GM13977 (cell line): ENCODE results near the gene GOLGA6B.
A peak's percentile ranks its signal among the peaks of the same experiment; 100 is the strongest.
"Not testable (repeated sequence)": the region's sequence is repeated elsewhere in the genome, so short reads cannot be mapped to it uniquely, and the experiment has no call there.

Source experiments
- DNase-seq: peaks from one replicate; pipeline ENCODE4 v3.0.0; 2012; ENCODE audit warnings: low spot score
- CTCF ChIP-seq: IDR thresholded peaks from 2 replicates; pipeline ENCODE4 v1.5.1; 2012; ENCODE audit warnings: mild to moderate bottlenecking, control low read depth; ENCODE audit not compliant: insufficient read depth; ENCODE audit errors: extremely low read depth, missing control alignments
- in situ Hi-C: fragments of 300-500 bp; cut with MboI; formaldehyde crosslinking; loops from one replicate; pipeline ENCODE4 v1.12.0; 2022; ENCODE audit warnings: low sequenced_read_pairs, low pct_unique_long_range_greater_than_20kb, mixed read lengths, inconsistent platforms; ENCODE audit not compliant: unreplicated experiment

The GOLGA6B gene

GRCh38 chr15:72685925-72686794 is 31.7 kb downstream of the GOLGA6B start, which contains the start of the genes BBS4 and HIGD2B:
TSS of gene BBS4 (plus strand) at chr15:72686207. CDS start at chr15:72686228, 21 bp downstream.
TSS of gene HIGD2B (minus strand) at chr15:72686182. CDS start at chr15:72676374, 9,808 bp downstream.
- DNase-seq: peak; percentile 81
- in situ Hi-C loops: no loop called here
- TF ChIP-seq CTCF: no peak

GRCh38 chr15:72688697-72689096 is 34.2 kb downstream of the GOLGA6B start:
- no peak for DNase-seq
- in situ Hi-C loops: no loop called here
- TF ChIP-seq CTCF: no peak

- DNase-seq: no peak
- in situ Hi-C loops: no loop called here
- no peak for TF ChIP-seq CTCF
These were observed 36.4 kb downstream of the GOLGA6B start for GRCh38 chr15:72690938-72691337.

GRCh38 chr15:72698938-72699337 is 44.4 kb downstream of the GOLGA6B start:
- in situ Hi-C loops: no loop called here
- TF ChIP-seq CTCF: no peak
- no peak for DNase-seq

GRCh38 chr15:72700076-72700475 is 45.6 kb downstream of the GOLGA6B start:
- TF ChIP-seq CTCF: no peak
- in situ Hi-C loops: loop anchor here (25.0 kb wide), 2 partner anchors 387 to 537 kb away; no protein-coding TSS in a partner anchor
- DNase-seq: no peak

GRCh38 chr15:72706266-72706665 is 51.8 kb downstream of the GOLGA6B start:
- TF ChIP-seq CTCF: no peak
- in situ Hi-C loops: loop anchor here (25.0 kb wide), 2 partner anchors 381 to 531 kb away; no protein-coding TSS in a partner anchor
- no peak for DNase-seq

GRCh38 chr15:72708551-72709303 is 54.2 kb downstream of the GOLGA6B start:
- DNase-seq: not testable (repeated sequence)
- in situ Hi-C loops: loop anchor here (25.0 kb wide), 2 partner anchors 379 to 529 kb away; no protein-coding TSS in a partner anchor
